Myocyte (in vitro differentiated cells): ENCODE results near the gene ASIC4. TPM values are rescaled to one million over a fixed set of nuclear protein-coding genes. Genes with fewer than 3 reads are reported as not detected.

Experiments used
- DNase-seq: peaks from one replicate; pipeline ENCODE4 v3.0.0-alpha.2; 2012; ENCODE audit warnings: low read depth
- total RNA-seq: library from RNA; depleted of rRNA; stranded (reverse); fragments of >200 nt; gene quantifications from 2 replicates; pipeline ENCODE4 v1.2.3, GENCODE V29; 2014

The ASIC4 gene
- total RNA-seq, 1 donor from 2014 or later, result 0.29 TPM

GRCh38 chr2:219548990-219549389, 34.7 kb downstream of the ASIC4 start:
- no peak for DNase-seq

DNA sequence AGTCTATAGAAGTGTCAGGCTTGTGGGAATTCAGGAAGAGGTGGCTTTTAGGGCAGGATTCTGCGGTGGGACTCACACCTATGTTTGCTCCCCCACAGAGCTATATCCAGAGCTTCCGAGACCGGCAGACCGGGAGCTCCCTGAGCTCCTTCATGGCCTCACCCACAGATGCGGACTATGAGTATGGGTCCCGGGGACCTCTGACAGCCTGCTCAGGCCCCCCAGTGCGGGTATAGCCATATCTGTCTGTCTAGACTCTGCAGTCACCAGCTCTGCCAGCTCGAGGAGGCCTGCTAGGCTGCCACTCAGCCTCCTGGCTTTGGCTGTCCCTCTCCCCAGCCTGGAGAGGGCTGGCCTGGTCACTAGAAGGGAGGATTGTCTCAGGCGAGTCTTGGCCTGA, 35.3 kb downstream of the ASIC4 start:
- no peak for DNase-seq

- DNase-seq, result peak; percentile 67
These were observed 37.4 kb downstream of the ASIC4 start for GRCh38 chr2:219551441-219552381.

- peak; percentile 86 for DNase-seq
These were observed 38.3 kb downstream of the ASIC4 start for GRCh38 chr2:219552382-219553167.

DNA sequence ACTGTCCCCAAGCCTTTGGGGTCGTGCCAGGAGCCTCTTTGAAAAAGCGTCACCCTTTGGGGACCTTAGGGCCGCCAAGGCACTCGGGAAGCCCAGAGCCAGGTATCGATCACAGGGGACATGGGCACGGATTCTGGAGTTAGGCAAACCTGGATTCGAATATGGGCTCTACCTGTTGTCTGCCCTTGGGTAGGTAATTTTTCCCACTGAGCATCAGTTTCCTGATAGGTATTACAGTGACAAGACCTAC, 38.8 kb downstream of the ASIC4 start:
- DNase-seq, result no peak

- DNase-seq, result no peak
These were observed 39.2 kb downstream of the ASIC4 start for GRCh38 chr2:219553463-219553963.

GRCh38 chr2:219554350-219554749, 40.1 kb downstream of the ASIC4 start:
- DNase-seq, result no peak

- no peak for DNase-seq
These were observed 41.7 kb downstream of the ASIC4 start for GRCh38 chr2:219555956-219556355.

DNA sequence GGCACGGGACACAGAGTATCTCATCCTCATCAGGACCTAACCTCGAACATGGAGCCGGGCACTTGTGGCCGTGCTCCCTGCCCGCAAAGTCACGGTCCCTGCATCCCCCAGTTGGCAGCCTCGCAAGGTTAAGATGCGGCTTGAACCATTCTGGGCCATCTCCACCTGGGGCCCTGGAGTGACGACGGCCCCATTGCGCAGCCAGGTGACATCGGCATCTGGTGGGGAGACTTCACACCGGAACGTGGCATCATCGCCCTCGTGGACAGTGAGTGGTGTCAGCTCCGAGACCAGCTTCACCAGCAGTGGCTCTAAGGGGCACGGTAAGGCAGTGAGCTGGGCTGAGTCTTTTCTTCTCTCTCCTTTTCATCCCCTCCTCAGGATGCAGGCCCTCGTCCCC, 42.1 kb downstream of the ASIC4 start:
- no peak for DNase-seq

- no peak for DNase-seq
These were observed 43.0 kb downstream of the ASIC4 start for GRCh38 chr2:219557320-219557719.

GRCh38 chr2:219557791-219558785, 43.8 kb downstream of the ASIC4 start:
- DNase-seq, result no peak

GRCh38 chr2:219559156-219559915, 45.1 kb downstream of the ASIC4 start:
- DNase-seq, result no peak

DNA sequence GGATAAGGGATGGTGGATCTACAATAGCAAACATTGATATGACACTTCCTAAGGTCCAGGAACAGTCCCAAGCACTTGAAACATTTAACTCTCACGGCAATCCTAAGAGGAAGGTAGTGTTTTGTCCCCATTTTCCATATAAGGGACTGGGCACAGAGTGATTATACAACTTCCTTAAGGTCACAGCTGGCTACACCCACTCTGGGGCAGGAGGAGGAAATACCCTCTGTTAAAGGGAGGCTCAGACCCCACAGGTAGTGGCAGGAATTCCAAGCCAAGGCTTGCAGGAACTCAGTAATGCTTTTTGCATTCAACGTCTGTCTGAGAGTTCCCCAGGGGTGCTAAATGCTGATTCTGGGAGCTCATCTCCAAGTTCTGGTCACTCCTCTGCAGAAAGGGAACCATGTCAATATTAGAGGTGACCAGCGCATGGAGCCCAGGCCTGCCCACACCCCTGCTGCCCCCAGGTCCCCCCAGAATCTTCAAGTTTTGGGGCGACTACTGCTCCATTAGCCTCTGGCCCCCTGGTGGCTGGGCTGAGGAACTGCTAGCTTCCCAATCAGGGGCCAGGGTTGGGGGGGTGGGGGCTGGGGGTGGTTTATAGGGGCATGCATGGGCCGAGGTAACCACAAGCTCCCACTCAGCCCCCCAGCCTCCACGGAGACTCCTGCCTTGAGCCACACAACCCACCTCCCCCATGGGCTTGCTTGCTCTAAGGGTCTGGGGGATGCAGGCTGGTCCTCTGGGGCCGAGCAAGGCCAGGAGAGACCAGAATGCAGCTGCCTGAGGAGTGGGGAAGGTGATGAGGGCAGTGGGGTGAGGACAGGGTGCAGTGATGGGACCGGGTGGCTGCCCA, 46.0 kb downstream of the ASIC4 start:
- DNase-seq, result no peak

DNA sequence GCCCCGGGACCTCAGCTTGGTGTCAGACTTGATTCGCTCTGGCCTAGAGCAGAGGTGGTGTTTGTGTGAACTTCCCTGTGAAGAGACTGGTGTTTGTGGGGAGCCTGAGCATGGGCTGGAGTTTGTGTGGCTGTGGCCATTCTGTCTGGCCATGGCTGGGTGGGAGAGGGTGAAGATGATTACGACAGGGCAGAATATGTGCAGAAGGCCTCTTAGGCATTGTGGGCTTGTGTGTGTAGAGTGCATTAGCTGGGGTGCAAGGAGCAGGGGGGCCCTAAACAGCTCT, 46.6 kb downstream of the ASIC4 start:
- DNase-seq, result no peak

- DNase-seq, result no peak
These were observed 47.1 kb downstream of the ASIC4 start for GRCh38 chr2:219561179-219562048.

DNA sequence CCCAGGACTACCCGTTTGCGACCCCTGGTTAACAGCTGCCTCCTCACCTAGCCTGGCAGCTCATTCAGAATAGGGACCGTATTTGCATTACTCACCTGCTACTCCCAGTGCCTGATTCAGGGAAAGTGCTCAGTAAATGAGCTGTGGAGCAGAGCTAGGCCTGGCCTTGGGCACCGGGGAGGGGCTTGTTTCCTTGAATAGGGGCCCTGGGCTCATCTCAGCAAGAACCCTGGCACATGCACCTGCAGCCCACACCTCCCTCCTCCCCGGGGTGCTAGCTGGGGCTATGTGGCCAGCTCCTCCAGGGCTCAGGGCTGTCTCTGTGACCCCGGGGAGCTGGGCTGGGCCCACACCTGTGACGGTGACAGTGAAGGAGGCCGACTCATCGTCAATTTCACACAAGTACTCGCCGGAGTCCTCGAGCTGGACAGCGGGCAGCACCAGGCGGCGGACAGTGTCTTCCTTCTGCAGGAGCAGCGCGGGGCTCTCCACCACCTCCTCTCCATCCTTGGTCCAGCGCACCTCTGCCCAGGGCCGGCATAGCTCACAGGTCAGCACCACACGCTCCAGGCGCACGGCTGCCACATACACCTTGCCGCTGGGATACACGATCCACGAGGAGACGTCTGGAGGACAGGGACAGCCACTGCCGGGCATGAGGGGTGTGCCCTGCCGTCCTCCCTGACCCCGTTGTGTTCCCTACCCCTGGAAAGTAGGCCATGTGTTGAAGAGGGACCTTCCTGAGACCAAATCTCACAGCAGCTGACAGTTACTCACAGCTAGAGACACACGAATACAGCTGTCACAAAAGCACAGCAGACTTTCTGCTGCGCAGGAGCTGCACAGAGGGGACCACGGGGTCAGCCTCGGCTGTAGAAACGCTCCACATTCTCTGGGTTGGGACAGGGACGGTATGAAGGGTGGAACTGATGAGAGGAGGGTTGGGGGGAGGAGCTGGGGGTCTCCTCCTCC, 48.1 kb downstream of the ASIC4 start:
- DNase-seq, result peak; percentile 39

DNA sequence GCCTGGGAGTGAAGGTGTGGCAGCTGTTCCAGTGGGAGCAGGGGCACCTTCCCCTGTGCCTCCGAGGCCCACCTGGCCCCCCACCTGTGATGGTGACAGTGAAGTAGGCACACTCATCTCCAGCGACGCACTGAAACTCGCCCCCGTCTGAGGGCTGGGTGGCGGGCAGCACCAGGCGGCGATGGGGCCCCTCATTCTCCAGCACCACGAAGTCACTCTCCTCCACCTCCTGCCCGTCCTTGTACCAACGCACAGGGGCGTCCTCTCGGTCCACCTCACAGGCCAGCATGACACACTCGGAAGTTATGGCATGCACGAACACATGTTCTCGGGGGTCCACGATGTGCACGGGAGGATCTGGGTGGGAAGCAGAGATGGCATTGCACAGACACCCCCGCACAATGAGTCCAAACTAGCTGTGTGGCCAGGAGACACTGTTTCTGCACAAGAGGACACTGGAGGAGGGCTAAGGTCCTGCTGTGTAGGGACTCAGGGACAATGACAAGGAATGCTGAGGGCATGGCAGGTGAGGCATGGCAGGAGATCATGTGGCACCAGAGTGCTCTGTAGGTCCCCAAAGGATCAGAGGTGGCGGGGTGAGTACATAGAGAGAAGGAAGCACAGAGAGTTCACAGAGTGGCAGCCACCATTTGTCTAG, 49.1 kb downstream of the ASIC4 start:
- DNase-seq, result no peak
